Astrocyte of the hippocampus (primary cell): Measurements from ENCODE around the gene SH3GL1.

Source experiments
- DNase-seq: peaks from one replicate; pipeline ENCODE4 v3.0.0; 2011; ENCODE audit warnings: low read depth, low spot score

The SH3GL1 gene

GRCh38 chr19:4399812-4400134, 574 bp downstream of the SH3GL1 start:
- DNase-seq, result peak; percentile 56

DNA sequence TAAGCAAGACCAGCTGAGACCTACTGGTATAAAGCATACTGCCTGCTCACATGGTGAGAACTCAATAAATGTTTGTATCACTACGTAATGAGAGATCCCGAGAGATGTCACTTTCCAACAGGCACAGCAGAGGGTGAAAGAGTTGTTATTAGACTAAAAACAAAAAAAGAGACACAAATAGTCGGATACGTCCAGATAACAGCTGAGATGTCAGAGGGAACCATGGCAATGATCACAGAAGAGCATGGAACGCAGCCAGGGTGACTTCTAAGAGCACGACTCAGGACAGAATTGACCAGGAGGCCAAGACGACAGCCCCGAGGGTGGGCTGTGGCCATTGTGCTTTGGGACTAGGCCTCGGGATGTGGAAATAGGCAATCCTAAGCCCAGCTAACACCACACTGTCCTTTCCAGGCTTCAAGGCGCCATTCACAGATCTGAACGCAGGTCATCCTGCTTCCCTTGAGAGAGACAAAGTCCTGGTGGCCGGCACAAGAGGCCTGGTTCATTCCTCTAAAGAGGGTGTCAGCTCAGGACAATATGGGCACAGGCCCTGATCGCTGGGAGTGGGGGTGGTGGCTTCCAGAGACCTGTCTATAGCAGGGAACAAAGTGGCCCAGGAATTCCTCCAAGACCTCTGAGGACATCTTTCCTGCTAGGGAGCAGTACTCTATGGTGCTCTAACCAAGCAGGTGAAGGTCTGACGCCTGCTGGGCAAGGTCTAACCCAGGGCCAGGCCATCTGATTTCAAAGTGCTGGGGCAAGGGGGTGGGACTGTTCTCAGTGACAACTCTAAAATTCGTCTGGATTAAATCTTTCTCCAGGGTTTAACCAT, 3.2 kb downstream of the SH3GL1 start:
- no peak for DNase-seq

DNA sequence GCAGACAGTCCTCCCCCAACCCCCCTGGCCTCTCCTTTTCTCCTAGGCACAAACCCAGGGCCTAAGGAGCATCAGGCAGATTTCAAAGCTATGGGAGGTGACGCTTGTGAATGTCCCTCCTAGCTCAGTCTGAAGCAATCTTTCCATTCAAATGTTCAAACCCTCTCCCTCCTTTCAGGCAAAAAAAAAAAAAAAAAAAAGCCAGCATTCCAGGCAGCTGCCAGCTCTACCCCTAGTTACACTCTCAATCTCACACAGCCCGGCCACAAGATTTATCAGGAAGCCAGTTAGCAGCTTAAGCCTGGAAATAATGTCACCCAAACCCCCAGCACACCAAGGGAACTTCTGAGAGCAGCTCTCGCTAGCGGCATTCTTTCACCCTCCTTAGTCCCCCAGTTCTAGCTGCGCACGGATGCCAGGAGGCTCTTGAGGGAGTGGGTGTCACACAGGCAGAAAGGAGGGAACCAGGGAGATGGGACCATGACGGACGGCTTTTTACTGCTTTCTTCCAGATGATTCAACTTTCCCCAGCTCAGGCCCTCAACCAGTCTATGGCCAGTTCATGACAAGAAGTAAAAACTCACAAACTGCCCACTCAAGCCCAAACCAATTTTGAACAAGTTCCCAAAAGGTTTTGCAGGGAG, 6.3 kb downstream of the SH3GL1 start:
- peak; percentile 87 for DNase-seq

- peak; percentile 53 for DNase-seq
These were observed 8.5 kb downstream of the SH3GL1 start for GRCh38 chr19:4391701-4392483.

DNA sequence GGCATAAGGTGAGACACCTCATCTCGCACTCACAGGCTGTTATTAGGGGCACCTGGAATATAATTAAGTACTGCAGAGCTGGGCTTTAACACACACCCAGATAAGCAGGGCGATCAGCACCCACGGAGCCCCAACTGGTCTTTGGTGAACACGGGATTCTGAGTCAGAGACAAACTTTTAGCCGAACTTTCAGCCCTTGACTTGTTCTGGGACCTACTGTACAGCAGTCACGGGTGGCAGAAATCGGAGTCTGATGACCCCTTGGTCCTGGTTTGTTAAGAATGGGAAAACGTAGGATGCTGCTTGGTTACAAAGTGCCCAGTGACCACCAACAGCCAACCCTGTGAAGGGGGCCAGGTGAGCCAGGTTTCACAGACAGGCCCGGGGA, 9.0 kb downstream of the SH3GL1 start:
- no peak for DNase-seq

DNA sequence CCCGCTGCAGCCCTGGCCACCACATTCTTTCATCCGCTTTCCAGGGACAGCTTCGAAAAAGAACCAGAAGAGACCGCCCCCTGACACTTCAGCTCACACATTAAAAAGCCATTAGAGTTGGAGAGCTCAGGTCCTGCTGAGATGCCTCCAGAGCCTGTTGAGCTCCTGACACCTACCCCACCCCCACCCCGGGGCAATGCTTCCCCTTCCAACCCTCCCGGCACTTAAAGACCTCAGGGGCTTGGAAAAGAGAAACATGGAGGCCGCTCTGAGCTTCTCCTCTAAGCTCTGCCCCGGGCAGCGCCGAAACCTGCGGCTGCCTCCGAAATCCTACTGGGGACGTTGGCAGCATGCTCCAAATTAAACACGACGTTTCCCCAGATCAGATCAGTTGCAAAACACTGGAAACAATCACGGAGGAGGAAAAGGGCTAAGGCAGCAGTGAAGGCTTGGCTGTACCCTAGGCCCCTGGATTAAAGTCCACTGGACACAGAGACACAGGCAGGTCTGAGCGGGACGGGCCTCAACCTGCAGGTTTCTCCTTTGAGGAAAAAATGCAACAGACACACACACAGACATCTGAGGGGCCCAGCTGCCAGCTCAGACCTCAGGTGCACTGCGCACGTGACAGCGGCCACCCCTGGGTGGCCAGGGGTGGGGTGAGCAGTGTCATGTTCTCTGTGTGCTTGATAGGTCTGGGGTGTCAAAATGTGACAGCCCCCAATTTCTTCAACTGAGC, 9.6 kb downstream of the SH3GL1 start:
- DNase-seq, result peak; percentile 64

DNA sequence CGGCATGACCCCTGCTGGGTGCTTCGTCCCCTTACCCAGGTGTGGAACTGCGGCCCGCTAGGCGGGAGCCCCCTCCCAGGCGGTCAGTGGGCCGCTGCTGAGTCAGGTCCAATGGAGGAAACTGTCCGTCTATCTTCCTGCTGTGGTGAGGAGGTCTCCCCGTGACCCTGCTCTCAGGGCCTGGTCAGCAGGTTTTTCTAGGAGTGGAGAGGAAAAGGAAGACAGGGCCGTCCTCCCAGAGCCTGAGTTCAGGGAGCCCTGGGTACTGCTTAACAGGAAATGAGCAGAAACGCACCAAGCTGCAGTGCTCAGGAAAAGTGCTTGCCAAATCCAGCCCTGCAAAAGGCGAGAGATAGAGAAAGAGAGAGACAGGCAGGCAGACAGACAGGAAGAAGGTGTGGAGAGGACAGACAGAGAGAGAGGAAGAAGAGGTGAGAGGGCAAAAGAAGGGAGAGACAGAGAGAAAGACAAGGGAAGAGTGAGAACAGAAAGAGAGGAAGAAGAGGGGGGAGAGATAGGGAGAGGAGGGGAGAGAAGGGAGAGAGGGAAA, 10.3 kb downstream of the SH3GL1 start:
- no peak for DNase-seq

DNA sequence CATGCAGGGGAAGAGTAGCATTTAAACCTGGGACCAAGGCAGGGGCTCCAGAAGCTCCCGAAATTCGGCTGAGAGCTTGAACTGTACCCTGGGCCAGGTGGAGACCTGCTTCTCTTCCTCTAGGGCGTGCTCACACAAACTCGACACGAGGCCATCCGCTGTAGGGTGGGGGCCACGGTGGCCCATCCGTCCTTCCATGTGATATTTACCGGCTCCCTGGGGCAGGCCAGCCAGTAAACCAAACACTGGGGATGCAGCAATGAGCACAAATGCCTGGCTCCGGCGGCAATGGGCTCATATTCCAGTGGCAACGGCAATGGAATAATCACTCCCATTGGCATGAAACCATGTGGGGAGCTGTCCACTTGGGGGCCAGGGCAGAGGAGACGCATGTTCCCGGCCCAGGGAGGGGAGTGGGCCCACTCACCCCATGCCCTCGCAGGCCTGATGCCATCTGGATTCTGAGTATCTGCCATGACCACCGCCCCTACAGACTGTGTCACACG, 10.8 kb downstream of the SH3GL1 start:
- no peak for DNase-seq

GRCh38 chr19:4389064-4389375, 11.3 kb downstream of the SH3GL1 start:
- no peak for DNase-seq

DNA sequence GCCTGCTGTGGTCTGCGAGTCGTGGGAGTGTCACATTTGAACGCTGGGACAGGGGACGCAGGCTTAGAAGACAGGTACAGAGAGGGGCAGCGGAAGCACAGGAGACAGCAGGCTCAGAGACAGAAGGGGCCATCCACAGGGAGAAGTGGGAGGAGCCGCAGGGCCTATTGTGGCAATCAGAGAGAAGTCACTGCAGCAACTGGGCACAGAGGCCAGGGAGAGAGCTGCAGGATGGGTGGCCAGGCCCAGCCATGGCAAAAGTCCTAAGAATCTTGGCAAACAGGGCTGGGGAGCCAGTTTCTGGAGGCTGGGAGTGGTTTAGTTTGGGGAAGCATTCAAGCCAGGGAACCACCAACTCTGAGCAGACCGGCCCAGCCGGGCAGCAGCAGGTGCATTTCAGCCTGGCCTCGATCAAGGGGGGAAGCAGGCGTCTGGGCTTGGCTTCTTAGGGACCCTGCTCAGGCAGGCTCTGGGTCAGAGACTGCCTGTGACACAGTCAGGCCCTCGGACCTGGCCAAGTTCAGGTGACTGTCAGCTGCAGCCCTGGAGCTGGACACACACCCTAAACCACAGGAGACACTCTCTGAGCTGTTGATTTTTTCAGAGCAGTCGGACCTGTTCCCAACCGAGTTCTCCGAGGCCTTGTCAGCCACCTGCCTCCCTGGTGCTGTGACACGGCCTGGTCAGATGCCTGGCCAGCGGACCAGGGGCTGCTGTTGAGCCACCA, 11.8 kb downstream of the SH3GL1 start:
- no peak for DNase-seq

GRCh38 chr19:4386041-4386782, 14.1 kb downstream of the SH3GL1 start:
- DNase-seq, result no peak

- no peak for DNase-seq
These were observed 14.9 kb downstream of the SH3GL1 start for GRCh38 chr19:4385291-4386040.

- DNase-seq, result no peak
These were observed 20.1 kb downstream of the SH3GL1 start for GRCh38 chr19:4380254-4380727.

- no peak for DNase-seq
These were observed 20.7 kb downstream of the SH3GL1 start for GRCh38 chr19:4379383-4380253.

GRCh38 chr19:4378886-4379285, 21.5 kb downstream of the SH3GL1 start:
- no peak for DNase-seq

DNA sequence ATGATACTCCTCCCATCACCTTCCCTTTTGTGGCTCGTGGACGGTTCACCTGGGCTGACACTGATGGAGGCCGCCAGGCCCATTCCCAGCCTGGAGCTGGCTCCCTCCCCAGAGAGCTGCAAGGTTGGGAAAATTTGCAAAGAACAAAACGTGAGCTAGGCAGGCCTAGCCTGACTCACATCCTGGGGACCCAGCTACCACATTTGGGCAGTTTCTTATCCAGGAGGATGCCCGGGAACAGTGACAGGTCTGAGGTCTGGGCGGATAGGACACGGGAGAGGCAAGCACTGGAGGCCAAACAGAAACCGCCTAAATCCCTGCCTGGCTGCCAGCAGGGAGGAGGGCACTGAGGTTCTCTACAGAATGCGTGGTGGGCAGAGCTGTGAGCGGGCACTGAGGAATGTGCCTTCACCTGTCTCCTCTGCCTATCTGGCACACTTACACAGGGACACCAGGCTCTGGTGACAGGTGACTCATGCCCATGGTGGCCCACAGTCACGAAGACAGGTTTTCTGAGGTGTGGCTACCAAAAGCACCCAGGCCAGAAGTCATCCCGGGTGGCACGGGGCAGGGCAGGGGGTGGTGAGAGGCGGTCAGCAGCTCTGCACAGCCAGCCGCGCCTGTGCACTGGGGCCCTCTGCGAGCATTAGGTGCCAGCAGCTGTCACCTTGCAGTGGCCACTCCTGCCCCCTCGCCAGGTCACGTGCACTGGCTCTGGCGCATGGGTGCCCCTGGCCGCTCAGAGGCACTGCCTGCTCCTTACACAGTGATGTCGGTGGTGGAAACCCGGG, 23.2 kb downstream of the SH3GL1 start:
- DNase-seq, result no peak

DNA sequence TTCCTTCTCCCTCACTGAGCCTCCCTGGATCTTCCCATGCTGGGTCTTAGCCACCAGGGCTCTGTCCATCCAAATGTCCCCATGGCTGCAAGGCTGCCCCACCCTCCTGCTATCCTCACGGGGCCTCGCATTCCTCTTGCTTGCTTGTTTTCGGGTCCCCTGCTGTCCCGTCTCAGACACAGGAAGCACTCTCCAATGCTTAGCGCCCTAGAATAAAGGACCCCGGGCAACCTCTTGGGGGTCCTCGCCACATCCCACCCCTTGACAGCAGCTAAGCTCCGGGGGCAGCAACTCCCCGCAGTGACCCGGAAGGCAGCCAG, 23.7 kb downstream of the SH3GL1 start:
- no peak for DNase-seq
